ENCODE measurements around the gene OPN1MW3.
A peak's percentile ranks its signal among the peaks of the same experiment; 100 is the strongest.
"Not testable (repeated sequence)": the region's sequence is repeated elsewhere in the genome, so short reads cannot be mapped to it uniquely, and the experiment has no call there.

OPN1MW3 gene

GRCh38 chrX:154294791-154295574 is 37.6 kb downstream of the OPN1MW3 start, which contains the start of gene TEX28:
Gene TEX28 (minus strand): TSS chrX:154295124. CDS start chrX:154292117, 3,007 bp downstream.
- DNase-seq = no peak

GRCh38 chrX:154295664-154296310 is 38.4 kb downstream of the OPN1MW3 start, which contains the start of gene TKTL1:
Gene TKTL1 (plus strand): TSS chrX:154295795. CDS start chrX:154295860, 65 bp downstream.
- DNase-seq = no peak
- intact Hi-C loops (cut with DNase I) = no loop called here

More at GRCh38 chrX:154294791-154295574, 37.6 kb downstream of the OPN1MW3 start, which contains the start of gene TEX28:
- intact Hi-C loops (cut with DNase I) = no loop called here

- intact Hi-C loops (cut with DNase I) = no loop called here
These were observed 39.3 kb downstream of the OPN1MW3 start for GRCh38 chrX:154296731-154297130.

GRCh38 chrX:154298312-154298711 is 40.9 kb downstream of the OPN1MW3 start:
- DNase-seq = no peak
- intact Hi-C loops (cut with DNase I) = no loop called here

More at GRCh38 chrX:154296731-154297130, 39.3 kb downstream of the OPN1MW3 start:
- DNase-seq = no peak

- intact Hi-C loops (cut with DNase I) = no loop called here
- no peak for DNase-seq
These were observed 43.4 kb downstream of the OPN1MW3 start for GRCh38 chrX:154300816-154301215.

GRCh38 chrX:154302998-154303397 is 45.6 kb downstream of the OPN1MW3 start:
- intact Hi-C loops (cut with DNase I); DNase-seq: not testable (repeated sequence)

- DNase-seq = no peak
These were observed 46.1 kb downstream of the OPN1MW3 start for GRCh38 chrX:154303476-154303875.

GRCh38 chrX:154304846-154305245 is 47.5 kb downstream of the OPN1MW3 start:
- intact Hi-C loops (cut with DNase I) = no loop called here
- no peak for DNase-seq

More at GRCh38 chrX:154303476-154303875, 46.1 kb downstream of the OPN1MW3 start:
- intact Hi-C loops (cut with DNase I) = no loop called here

GRCh38 chrX:154305541-154306205 is 48.3 kb downstream of the OPN1MW3 start:
- DNase-seq = no peak
- intact Hi-C loops (cut with DNase I) = no loop called here

GRCh38 chrX:154307202-154307601 is 49.8 kb downstream of the OPN1MW3 start:
- intact Hi-C loops (cut with DNase I) = no loop called here

GRCh38 chrX:154308108-154308946 is 50.9 kb downstream of the OPN1MW3 start:
- peak in 41 of 42 donors; percentile 22 to 85 (median 64) for DNase-seq
- intact Hi-C loops (cut with DNase I) = no loop called here

More at GRCh38 chrX:154307202-154307601, 49.8 kb downstream of the OPN1MW3 start:
- DNase-seq = peak in 4 of 42 donors; percentile 13 to 34 (median 28)

- no peak for DNase-seq
- intact Hi-C loops (cut with DNase I) = no loop called here
These were observed 51.8 kb downstream of the OPN1MW3 start for GRCh38 chrX:154309041-154309775.

GRCh38 chrX:154310616-154311536 is 53.5 kb downstream of the OPN1MW3 start:
- DNase-seq = peak in 2 of 42 donors; percentile 15 to 36
- intact Hi-C loops (cut with DNase I) = no loop called here

GRCh38 chrX:154312116-154312515 is 54.7 kb downstream of the OPN1MW3 start:
- DNase-seq = no peak
- intact Hi-C loops (cut with DNase I) = no loop called here

GRCh38 chrX:154313147-154313546 is 55.8 kb downstream of the OPN1MW3 start:
- no peak for DNase-seq
- intact Hi-C loops (cut with DNase I) = no loop called here

GRCh38 chrX:154315416-154315815 is 58.0 kb downstream of the OPN1MW3 start:
- intact Hi-C loops (cut with DNase I) = no loop called here
- DNase-seq = no peak
